VCaP (cell line): ENCODE measurements around the gene NRXN3.

Source experiments
- H3K27ac ChIP-seq: fragments of 450-650 bp; 2 replicates; pipeline ENCODE4 v1.5.1; 2017
- CTCF ChIP-seq: fragments of 450-650 bp; conservative IDR thresholded peaks from 2 replicates; pipeline ENCODE4 v1.5.1; 2017; ENCODE audit warnings: mild to moderate bottlenecking, moderate library complexity

NRXN3 gene

GRCh38 chr14:79304279-79304678 lies 1134.1 kb downstream of the NRXN3 start:
- H3K27ac ChIP-seq = no peak overlapping the region
- no peak for TF ChIP-seq CTCF

GRCh38 chr14:79306546-79306945 lies 1136.4 kb downstream of the NRXN3 start:
- no peak for TF ChIP-seq CTCF
- no peak overlapping the region for H3K27ac ChIP-seq

- TF ChIP-seq CTCF = no peak
- no peak overlapping the region for H3K27ac ChIP-seq
These were observed 1148.2 kb downstream of the NRXN3 start for GRCh38 chr14:79318371-79318770.

- TF ChIP-seq CTCF = no peak
These were observed 1150.4 kb downstream of the NRXN3 start for GRCh38 chr14:79320561-79320960.

GRCh38 chr14:79321070-79321469 lies 1150.9 kb downstream of the NRXN3 start:
- no peak overlapping the region for H3K27ac ChIP-seq
- no peak for TF ChIP-seq CTCF

More at GRCh38 chr14:79320561-79320960, 1150.4 kb downstream of the NRXN3 start:
- H3K27ac ChIP-seq = no peak overlapping the region

- TF ChIP-seq CTCF = no peak
- peak overlapping the region; percentile 53 for H3K27ac ChIP-seq
These were observed 1154.9 kb downstream of the NRXN3 start for GRCh38 chr14:79325071-79325470.

GRCh38 chr14:79325557-79325956 lies 1155.4 kb downstream of the NRXN3 start:
- H3K27ac ChIP-seq = peak overlapping the region; percentile 53
- TF ChIP-seq CTCF = no peak

- peak overlapping the region; percentile 44; the same call in 1 of the 2 replicates for H3K27ac ChIP-seq
- TF ChIP-seq CTCF = no peak
These were observed 1158.7 kb downstream of the NRXN3 start for GRCh38 chr14:79328863-79329262.
